GM12878 (cell line): ENCODE results near the gene ALOX12B. TPM values are rescaled to one million over a fixed set of nuclear protein-coding genes. Genes with fewer than 3 reads are reported as not detected.

Experiments used
- ATF7 ChIP-seq: fragments of 450-650 bp; IDR thresholded peaks from 2 replicates; pipeline ENCODE4 v1.6.1; 2016; ENCODE audit warnings: low read depth, mild to moderate bottlenecking
- BHLHE40 ChIP-seq, 2 experiments: fragments of 450-650 bp in 1 of 2; IDR thresholded peaks; 2 replicates each; pipeline ENCODE4 v1.6.1; 2011 to 2017; ENCODE audit warnings: low read depth in 2 of 2, borderline replicate concordance in 1 of 2, improper control_type of control experiment in 1 of 2, low read length in 1 of 2, mild to moderate bottlenecking in 1 of 2
- BRCA1 ChIP-seq: IDR thresholded peaks from 2 replicates; pipeline ENCODE4 v1.6.1; 2011; ENCODE audit warnings: low read depth, low read length, improper control_type of control experiment
- DPF2 ChIP-seq: fragments of 450-650 bp; IDR thresholded peaks from 2 replicates; pipeline ENCODE4 v1.6.1; 2017; ENCODE audit warnings: mild to moderate bottlenecking
- IKZF2 ChIP-seq, 2 experiments: fragments of 450-650 bp; IDR thresholded peaks; 2 replicates each; pipeline ENCODE4 v1.6.1; 2017; ENCODE audit warnings: mild to moderate bottlenecking in 2 of 2, moderate library complexity in 2 of 2
- JUND ChIP-seq: IDR thresholded peaks from 2 replicates; pipeline ENCODE4 v1.6.1; 2012; ENCODE audit warnings: low read depth, mild to moderate bottlenecking, low read length, improper control_type of control experiment, moderate library complexity
- LARP7 ChIP-seq: fragments of 450-650 bp; IDR thresholded peaks from 2 replicates; pipeline ENCODE4 v1.6.1; 2017; ENCODE audit warnings: mild to moderate bottlenecking
- POLR2A ChIP-seq: IDR thresholded peaks from 2 replicates; pipeline ENCODE4 v1.6.1; 2011; ENCODE audit warnings: low read depth, mild to moderate bottlenecking, low read length
- POLR2AphosphoS5 ChIP-seq: IDR thresholded peaks from 2 replicates; pipeline ENCODE4 v1.6.1; 2011; ENCODE audit warnings: mild to moderate bottlenecking, low read length, inconsistent platforms
- RAD51 ChIP-seq: fragments of 450-650 bp; IDR thresholded peaks from 2 replicates; pipeline ENCODE4 v1.6.1; 2016; ENCODE audit warnings: moderate library complexity, mild to moderate bottlenecking, inconsistent platforms
- RELA ChIP-seq: fragments of 450-650 bp; IDR thresholded peaks from 2 replicates; pipeline ENCODE4 v1.8.0; 2014; ENCODE audit warnings: borderline replicate concordance; ENCODE audit not compliant: partially characterized antibody
- SIX5 ChIP-seq: IDR thresholded peaks from 2 replicates; pipeline ENCODE4 v1.6.1; 2011; ENCODE audit warnings: mild to moderate bottlenecking, low read depth, low read length, moderate library complexity; ENCODE audit not compliant: severe bottlenecking
- SMAD1 ChIP-seq: fragments of 450-650 bp; IDR thresholded peaks from 2 replicates; pipeline ENCODE4 v1.6.1; 2018; ENCODE audit warnings: mild to moderate bottlenecking, low read depth; ENCODE audit not compliant: partially characterized antibody
- TCF12 ChIP-seq: IDR thresholded peaks from 2 replicates; pipeline ENCODE4 v1.6.1; 2011; ENCODE audit warnings: low read depth, mild to moderate bottlenecking, low read length
- ZNF24 ChIP-seq: fragments of 450-650 bp; IDR thresholded peaks from 2 replicates; pipeline ENCODE4 v1.6.1; 2017; ENCODE audit warnings: antibody characterized with exemption, mild to moderate bottlenecking
- polyA plus RNA-seq, 11 experiments: library from polyadenylated mRNA; depleted of rRNA in 4 of 11; unstranded in 6 of 11; stranded (reverse) in 5 of 11; fragments of >200 nt; fragmentation: Nextera tagmentation in 4 of 11; fragmentation: Illumina TruSeq in 1 of 11; extraction: Ambion mirVana in 4 of 11; extraction: Trizol in 1 of 11; gene quantifications; 1 replicate in 1 of 11; 2 replicates in 10 of 11; pipeline versions ENCODE4 v1.2.1 to v1.2.3, GENCODE V29; 2011 to 2016; ENCODE audit warnings: inconsistent platforms in 2 of 11, missing spikeins in 2 of 11, low read depth in 1 of 11
- total RNA-seq, 4 experiments: library from RNA; depleted of rRNA in 3 of 4; stranded (reverse); fragments of >200 nt in 3 of 4; fragmentation: Illumina TruSeq in 1 of 4; extraction: Trizol in 1 of 4; gene quantifications; 2 replicates each; pipeline versions ENCODE4 v1.2.1 to v1.2.3, GENCODE V29; 2013 to 2021
- TF ChIP-seq, protein P1 (sequence below): fragments of 450-650 bp; IDR thresholded peaks from 2 replicates; pipeline ENCODE4 v1.6.1; 2017; ENCODE audit warnings: low read depth, mild to moderate bottlenecking, moderate library complexity
- TF ChIP-seq, protein P2 (sequence below): fragments of 150-350 bp; IDR thresholded peaks from 2 replicates; pipeline ENCODE4 v1.6.1; 2016; ENCODE audit warnings: low read depth, low read length
- TF ChIP-seq, protein P3 (sequence below): fragments of 450-650 bp; IDR thresholded peaks from 2 replicates; pipeline ENCODE4 v1.6.1; 2017; ENCODE audit warnings: antibody characterized with exemption, mild to moderate bottlenecking, moderate library complexity

ALOX12B gene
- total and polyA plus RNA-seq, 10 of the 15 experiments (the other 5 are each of a cell fraction or from before 2014, with no cell fraction given) = 0.17 to 0.54 TPM; not detected in 8

GRCh38 chr17:8119581-8120519, 32.3 kb upstream of the ALOX12B start (continued):
- TF ChIP-seq, protein P1, sequence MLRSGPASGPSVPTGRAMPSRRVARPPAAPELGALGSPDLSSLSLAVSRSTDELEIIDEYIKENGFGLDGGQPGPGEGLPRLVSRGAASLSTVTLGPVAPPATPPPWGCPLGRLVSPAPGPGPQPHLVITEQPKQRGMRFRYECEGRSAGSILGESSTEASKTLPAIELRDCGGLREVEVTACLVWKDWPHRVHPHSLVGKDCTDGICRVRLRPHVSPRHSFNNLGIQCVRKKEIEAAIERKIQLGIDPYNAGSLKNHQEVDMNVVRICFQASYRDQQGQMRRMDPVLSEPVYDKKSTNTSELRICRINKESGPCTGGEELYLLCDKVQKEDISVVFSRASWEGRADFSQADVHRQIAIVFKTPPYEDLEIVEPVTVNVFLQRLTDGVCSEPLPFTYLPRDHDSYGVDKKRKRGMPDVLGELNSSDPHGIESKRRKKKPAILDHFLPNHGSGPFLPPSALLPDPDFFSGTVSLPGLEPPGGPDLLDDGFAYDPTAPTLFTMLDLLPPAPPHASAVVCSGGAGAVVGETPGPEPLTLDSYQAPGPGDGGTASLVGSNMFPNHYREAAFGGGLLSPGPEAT = no peak
- TF ChIP-seq TCF12 (peak; percentile 73; the same call in 1 of the 2 replicates), POLR2AphosphoS5 (no peak), IKZF2 (IDR thresholded peaks at IDR 0.05) (peak; percentile 60 to 84), ATF7 (peak; percentile 19), BRCA1 (no peak), BHLHE40 (IDR thresholded peaks at IDR 0.05; ENCODE audit: borderline replicate concordance in 1 of 2, low read depth in 2 of 2, low read length in 1 of 2) (peak in 1 of 2 experiments; percentile 56; a peak in 2 of 4 replicates), RELA (peak; percentile 65), RAD51 (0 out of 2 replicates have a peak, but pooled peaks have one; percentile 9), POLR2A (no peak), SIX5 (no peak), JUND (no peak), LARP7 (0 out of 2 replicates have a peak, but pooled peaks have one; percentile 68), DPF2 (0 out of 2 replicates have a peak, but pooled peaks have one; percentile 49), ZNF24 (peak; percentile 99), SMAD1 (no peak)
- TF ChIP-seq, protein P2, sequence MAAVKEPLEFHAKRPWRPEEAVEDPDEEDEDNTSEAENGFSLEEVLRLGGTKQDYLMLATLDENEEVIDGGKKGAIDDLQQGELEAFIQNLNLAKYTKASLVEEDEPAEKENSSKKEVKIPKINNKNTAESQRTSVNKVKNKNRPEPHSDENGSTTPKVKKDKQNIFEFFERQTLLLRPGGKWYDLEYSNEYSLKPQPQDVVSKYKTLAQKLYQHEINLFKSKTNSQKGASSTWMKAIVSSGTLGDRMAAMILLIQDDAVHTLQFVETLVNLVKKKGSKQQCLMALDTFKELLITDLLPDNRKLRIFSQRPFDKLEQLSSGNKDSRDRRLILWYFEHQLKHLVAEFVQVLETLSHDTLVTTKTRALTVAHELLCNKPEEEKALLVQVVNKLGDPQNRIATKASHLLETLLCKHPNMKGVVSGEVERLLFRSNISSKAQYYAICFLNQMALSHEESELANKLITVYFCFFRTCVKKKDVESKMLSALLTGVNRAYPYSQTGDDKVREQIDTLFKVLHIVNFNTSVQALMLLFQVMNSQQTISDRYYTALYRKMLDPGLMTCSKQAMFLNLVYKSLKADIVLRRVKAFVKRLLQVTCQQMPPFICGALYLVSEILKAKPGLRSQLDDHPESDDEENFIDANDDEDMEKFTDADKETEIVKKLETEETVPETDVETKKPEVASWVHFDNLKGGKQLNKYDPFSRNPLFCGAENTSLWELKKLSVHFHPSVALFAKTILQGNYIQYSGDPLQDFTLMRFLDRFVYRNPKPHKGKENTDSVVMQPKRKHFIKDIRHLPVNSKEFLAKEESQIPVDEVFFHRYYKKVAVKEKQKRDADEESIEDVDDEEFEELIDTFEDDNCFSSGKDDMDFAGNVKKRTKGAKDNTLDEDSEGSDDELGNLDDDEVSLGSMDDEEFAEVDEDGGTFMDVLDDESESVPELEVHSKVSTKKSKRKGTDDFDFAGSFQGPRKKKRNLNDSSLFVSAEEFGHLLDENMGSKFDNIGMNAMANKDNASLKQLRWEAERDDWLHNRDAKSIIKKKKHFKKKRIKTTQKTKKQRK = no peak
- TF ChIP-seq, protein P3, sequence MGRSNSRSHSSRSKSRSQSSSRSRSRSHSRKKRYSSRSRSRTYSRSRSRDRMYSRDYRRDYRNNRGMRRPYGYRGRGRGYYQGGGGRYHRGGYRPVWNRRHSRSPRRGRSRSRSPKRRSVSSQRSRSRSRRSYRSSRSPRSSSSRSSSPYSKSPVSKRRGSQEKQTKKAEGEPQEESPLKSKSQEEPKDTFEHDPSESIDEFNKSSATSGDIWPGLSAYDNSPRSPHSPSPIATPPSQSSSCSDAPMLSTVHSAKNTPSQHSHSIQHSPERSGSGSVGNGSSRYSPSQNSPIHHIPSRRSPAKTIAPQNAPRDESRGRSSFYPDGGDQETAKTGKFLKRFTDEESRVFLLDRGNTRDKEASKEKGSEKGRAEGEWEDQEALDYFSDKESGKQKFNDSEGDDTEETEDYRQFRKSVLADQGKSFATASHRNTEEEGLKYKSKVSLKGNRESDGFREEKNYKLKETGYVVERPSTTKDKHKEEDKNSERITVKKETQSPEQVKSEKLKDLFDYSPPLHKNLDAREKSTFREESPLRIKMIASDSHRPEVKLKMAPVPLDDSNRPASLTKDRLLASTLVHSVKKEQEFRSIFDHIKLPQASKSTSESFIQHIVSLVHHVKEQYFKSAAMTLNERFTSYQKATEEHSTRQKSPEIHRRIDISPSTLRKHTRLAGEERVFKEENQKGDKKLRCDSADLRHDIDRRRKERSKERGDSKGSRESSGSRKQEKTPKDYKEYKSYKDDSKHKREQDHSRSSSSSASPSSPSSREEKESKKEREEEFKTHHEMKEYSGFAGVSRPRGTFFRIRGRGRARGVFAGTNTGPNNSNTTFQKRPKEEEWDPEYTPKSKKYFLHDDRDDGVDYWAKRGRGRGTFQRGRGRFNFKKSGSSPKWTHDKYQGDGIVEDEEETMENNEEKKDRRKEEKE = no peak
